Activated T-cell treated with anti-CD3 and anti-CD28 coated beads for 4 hours (primary cell): Measurements from ENCODE around the gene INPP5D.
"Not testable (repeated sequence)": the region's sequence is repeated elsewhere in the genome, so short reads cannot be mapped to it uniquely, and the experiment has no call there.

Source experiments
- DNase-seq: peaks from one replicate; pipeline ENCODE4 v3.0.0-alpha.2; 2020

Gene INPP5D

GRCh38 chr2:233119123-233119522 is 59.0 kb downstream of the INPP5D start:
- DNase-seq, result no peak

GRCh38 chr2:233119806-233120205 is 59.7 kb downstream of the INPP5D start:
- DNase-seq, result no peak

GRCh38 chr2:233120459-233120858 is 60.3 kb downstream of the INPP5D start:
- no peak for DNase-seq

GRCh38 chr2:233121856-233122255 is 61.7 kb downstream of the INPP5D start:
- DNase-seq, result no peak

- no peak for DNase-seq
Observed at GRCh38 chr2:233122541-233122940, 62.4 kb downstream of the INPP5D start.

GRCh38 chr2:233123576-233123975 is 63.4 kb downstream of the INPP5D start:
- DNase-seq, result not testable (repeated sequence)

- DNase-seq, result no peak
Observed at GRCh38 chr2:233124421-233125080, 64.4 kb downstream of the INPP5D start.

- no peak for DNase-seq
Observed at GRCh38 chr2:233125455-233126065, 65.4 kb downstream of the INPP5D start.

- DNase-seq, result no peak
Observed at GRCh38 chr2:233129351-233129978, 69.3 kb downstream of the INPP5D start.

- DNase-seq, result no peak
Observed at GRCh38 chr2:233130024-233130423, 69.9 kb downstream of the INPP5D start.

- DNase-seq, result no peak
Observed at GRCh38 chr2:233130481-233131020, 70.4 kb downstream of the INPP5D start.

- no peak for DNase-seq
Observed at GRCh38 chr2:233131936-233132720, 72.0 kb downstream of the INPP5D start.

GRCh38 chr2:233133239-233133638 is 73.1 kb downstream of the INPP5D start:
- no peak for DNase-seq

- no peak for DNase-seq
Observed at GRCh38 chr2:233135421-233135820, 75.3 kb downstream of the INPP5D start.

GRCh38 chr2:233137040-233137439 is 76.9 kb downstream of the INPP5D start:
- DNase-seq, result no peak

GRCh38 chr2:233140077-233140585 is 80.0 kb downstream of the INPP5D start:
- DNase-seq, result no peak

GRCh38 chr2:233140978-233141377 is 80.8 kb downstream of the INPP5D start:
- no peak for DNase-seq

GRCh38 chr2:233141901-233142300 is 81.8 kb downstream of the INPP5D start:
- no peak for DNase-seq

- no peak for DNase-seq
Observed at GRCh38 chr2:233142355-233142897, 82.3 kb downstream of the INPP5D start.

GRCh38 chr2:233143700-233144331 is 83.7 kb downstream of the INPP5D start:
- DNase-seq, result no peak

- DNase-seq, result no peak
Observed at GRCh38 chr2:233145726-233146125, 85.6 kb downstream of the INPP5D start.

GRCh38 chr2:233146194-233146593 is 86.1 kb downstream of the INPP5D start:
- no peak for DNase-seq
